Lung (tissue), 12 donors: ENCODE data around the gene RNF208. TPM values are rescaled to one million over a fixed set of nuclear protein-coding genes. Genes with fewer than 3 reads are reported as not detected.
A peak's percentile ranks its signal among the peaks of the same experiment; 100 is the strongest.
"Not testable (repeated sequence)": the region's sequence is repeated elsewhere in the genome, so short reads cannot be mapped to it uniquely, and the experiment has no call there.

Experiments used
- ATAC-seq: fragments of 200-7000 bp; cut with Tn5 transposase; one replicate; pipeline ENCODE4 v1.9.1; 2020; ENCODE audit warnings: moderate number of reproducible peaks; ENCODE audit not compliant: insufficient read depth, low FRiP score
- DNase-seq, 3 donors: peaks; one replicate each; pipeline ENCODE4 v3.0.0-alpha.2; 2013 to 2017
- H3K27ac ChIP-seq, 2 donors: one replicate each; pipeline ENCODE4 v1.5.1; 2013; ENCODE audit warnings: mild to moderate bottlenecking in 2 of 2, moderate library complexity in 2 of 2, control low read depth in 1 of 2, inconsistent platforms in 1 of 2, low read depth in 1 of 2, low read length in 1 of 2
- H3K27me3 ChIP-seq, 3 donors: one replicate each; pipeline ENCODE4 v1.5.1; 2013; ENCODE audit warnings: low read length in 2 of 3; ENCODE audit not compliant: control insufficient read depth in 3 of 3, insufficient read depth in 3 of 3
- H3K36me3 ChIP-seq, 4 donors: one replicate each; pipeline ENCODE4 v1.5.1; 2013; ENCODE audit warnings: low read length in 4 of 4, mild to moderate bottlenecking in 1 of 4, moderate library complexity in 1 of 4; ENCODE audit not compliant: control insufficient read depth in 4 of 4, insufficient read depth in 4 of 4
- H3K4me1 ChIP-seq, 5 donors: one replicate each; pipeline ENCODE4 v1.5.1; 2013; ENCODE audit warnings: low read length in 5 of 5, mild to moderate bottlenecking in 2 of 5, moderate library complexity in 1 of 5; ENCODE audit not compliant: control insufficient read depth in 5 of 5, insufficient read depth in 5 of 5
- H3K4me3 ChIP-seq: one replicate; pipeline ENCODE4 v1.5.1; 2013; ENCODE audit warnings: mild to moderate bottlenecking, control low read depth, moderate library complexity
- H3K9ac ChIP-seq, 2 donors: one replicate each; pipeline ENCODE4 v1.5.1; 2013; ENCODE audit warnings: low read length in 2 of 2, control low read depth in 1 of 2; ENCODE audit not compliant: insufficient read depth in 1 of 2
- H3K9me3 ChIP-seq, 4 donors: one replicate each; pipeline ENCODE4 v1.5.1; 2013; ENCODE audit warnings: low read length in 3 of 4, mild to moderate bottlenecking in 1 of 4, moderate library complexity in 1 of 4; ENCODE audit not compliant: control insufficient read depth in 4 of 4, insufficient read depth in 3 of 4
- WGBS, 2 donors: extraction: QIAGEN DNeasy Blood & Tissue Kit; methylation state at CpG; one replicate each; pipeline ENCODE4 v1.1.7; 2013; 5-methylcytosine and 5-hydroxymethylcytosine counted together
- polyA plus RNA-seq, 2 donors: library from polyadenylated mRNA; stranded (reverse); fragments of 200-250 nt; gene quantifications; one replicate each; pipeline ENCODE4 v1.2.1, GENCODE V29; 2013
- total RNA-seq, 2 donors: library from RNA; depleted of rRNA in 1 of 2; stranded (reverse); fragments of >200 nt in 1 of 2; gene quantifications; one replicate each; pipeline ENCODE4 v1.2.1, GENCODE V29; 2014 to 2021
- TF ChIP-seq, protein P1 (sequence below): IDR thresholded peaks from 2 replicates; pipeline ENCODE4 v1.5.1; 2012; ENCODE audit warnings: mild to moderate bottlenecking; ENCODE audit errors: control extremely low read depth, extremely low read depth
- donor health status: control.
- donor health status: control.
- donor health status: Bipolar disorder and iron deficiency.
- donor health status: healthy.
- donor health status: DM: yes; HTN: yes; CAD: no.

The RNF208 gene
- total and polyA plus RNA-seq, 4 donors, result 1.7 to 12.0 (median 5.3) TPM

DNA sequence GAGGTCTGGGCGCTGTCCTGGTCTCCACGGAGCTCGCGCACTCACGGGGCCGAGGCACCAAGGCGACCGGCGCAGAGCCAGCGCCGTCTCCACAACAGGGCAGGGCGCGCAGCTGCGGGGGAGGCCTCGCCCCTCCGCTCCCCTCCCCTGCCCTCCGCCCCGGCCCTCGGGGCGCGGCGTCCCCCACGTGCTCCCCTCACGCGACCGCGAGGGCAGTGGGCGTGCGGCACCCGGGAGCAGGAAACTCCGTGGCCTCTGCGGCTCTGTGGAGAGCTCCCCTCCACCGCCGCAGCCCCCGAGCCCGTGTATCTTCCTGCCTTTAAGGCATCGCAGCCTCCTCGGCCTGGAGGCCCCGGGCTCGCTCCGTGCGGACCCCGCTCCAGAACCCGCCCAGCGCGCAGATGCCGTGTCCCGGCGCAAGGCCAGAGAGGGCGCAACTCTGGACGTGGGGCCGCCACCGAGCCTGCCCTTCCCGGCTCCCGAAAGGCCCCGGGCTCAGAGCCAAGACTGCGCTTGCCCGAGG, 18.3 kb upstream of the RNF208 start:
- Histone ChIP-seq H3K9me3 (no peaks in the 10 kb centered on the region), H3K27ac (peak overlapping the region; percentile 97), H3K4me1 (peaks cover 0 to 27% (median 9%) of the 10 kb centered on the region in 5 donors), H3K36me3 (peaks cover 0 to 20% (median 12%) of the 10 kb centered on the region in 4 donors), H3K9ac (peak overlapping the region in 1 of 2 donors; percentile 53), H3K4me3 (peak overlapping the region; percentile 47), H3K27me3 (no peaks in the 10 kb centered on the region)
- ATAC-seq, result peak; percentile 15
- WGBS, 2 donors, result 0 to 1% methylated on average over 41 to 58 of the region's 58 CpGs
- DNase-seq, result peak; percentile 87 to 91 (median 88)
- TF ChIP-seq, protein P1, sequence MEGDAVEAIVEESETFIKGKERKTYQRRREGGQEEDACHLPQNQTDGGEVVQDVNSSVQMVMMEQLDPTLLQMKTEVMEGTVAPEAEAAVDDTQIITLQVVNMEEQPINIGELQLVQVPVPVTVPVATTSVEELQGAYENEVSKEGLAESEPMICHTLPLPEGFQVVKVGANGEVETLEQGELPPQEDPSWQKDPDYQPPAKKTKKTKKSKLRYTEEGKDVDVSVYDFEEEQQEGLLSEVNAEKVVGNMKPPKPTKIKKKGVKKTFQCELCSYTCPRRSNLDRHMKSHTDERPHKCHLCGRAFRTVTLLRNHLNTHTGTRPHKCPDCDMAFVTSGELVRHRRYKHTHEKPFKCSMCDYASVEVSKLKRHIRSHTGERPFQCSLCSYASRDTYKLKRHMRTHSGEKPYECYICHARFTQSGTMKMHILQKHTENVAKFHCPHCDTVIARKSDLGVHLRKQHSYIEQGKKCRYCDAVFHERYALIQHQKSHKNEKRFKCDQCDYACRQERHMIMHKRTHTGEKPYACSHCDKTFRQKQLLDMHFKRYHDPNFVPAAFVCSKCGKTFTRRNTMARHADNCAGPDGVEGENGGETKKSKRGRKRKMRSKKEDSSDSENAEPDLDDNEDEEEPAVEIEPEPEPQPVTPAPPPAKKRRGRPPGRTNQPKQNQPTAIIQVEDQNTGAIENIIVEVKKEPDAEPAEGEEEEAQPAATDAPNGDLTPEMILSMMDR, result no peak

DNA sequence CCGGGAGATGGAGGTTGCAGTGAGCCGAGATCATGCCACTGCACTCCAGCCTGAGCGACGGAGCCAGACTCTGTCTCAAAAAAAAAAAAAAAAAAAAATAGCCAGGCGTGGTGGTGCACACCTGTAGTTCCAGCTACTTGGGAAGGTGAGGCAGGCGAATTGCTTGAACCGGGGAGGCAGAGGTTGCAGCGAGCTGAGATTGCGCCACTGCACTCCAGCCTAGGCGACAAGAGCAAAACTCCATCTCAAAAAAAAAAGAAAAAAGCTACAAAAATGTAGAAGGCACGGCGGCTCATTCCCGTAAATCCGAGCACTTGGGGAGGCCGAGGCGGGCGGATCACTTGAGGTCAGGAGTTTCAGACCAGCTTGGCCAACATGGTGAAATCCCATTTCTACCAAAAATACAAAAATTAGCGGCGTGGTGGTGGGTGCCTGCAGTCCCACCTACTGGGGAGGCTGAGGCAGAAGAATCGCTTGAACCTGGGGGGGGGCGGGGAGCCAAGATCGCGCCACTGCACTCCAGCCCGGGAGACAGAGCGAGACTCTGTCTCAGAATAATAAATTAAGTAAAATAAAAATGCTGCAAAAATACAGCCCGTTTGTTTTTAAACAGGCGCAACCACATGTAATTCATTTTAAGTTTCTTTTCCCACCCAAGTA, 17.6 kb upstream of the RNF208 start:
- H3K9ac ChIP-seq, result peak overlapping the region in 1 of 2 donors; percentile 53
- peak overlapping the region; percentile 47 for H3K4me3 ChIP-seq
- H3K36me3 ChIP-seq, result peaks cover 0 to 20% (median 12%) of the 10 kb centered on the region in 4 donors
- H3K27me3 ChIP-seq, H3K9me3 ChIP-seq, DNase-seq, ATAC-seq: not testable (repeated sequence)
- 50 to 51% methylated on average over 27 of the region's 27 CpGs for WGBS, 2 donors
- peaks cover 0 to 27% (median 9%) of the 10 kb centered on the region in 5 donors for H3K4me1 ChIP-seq
- peak overlapping the region; percentile 97 for H3K27ac ChIP-seq

DNA sequence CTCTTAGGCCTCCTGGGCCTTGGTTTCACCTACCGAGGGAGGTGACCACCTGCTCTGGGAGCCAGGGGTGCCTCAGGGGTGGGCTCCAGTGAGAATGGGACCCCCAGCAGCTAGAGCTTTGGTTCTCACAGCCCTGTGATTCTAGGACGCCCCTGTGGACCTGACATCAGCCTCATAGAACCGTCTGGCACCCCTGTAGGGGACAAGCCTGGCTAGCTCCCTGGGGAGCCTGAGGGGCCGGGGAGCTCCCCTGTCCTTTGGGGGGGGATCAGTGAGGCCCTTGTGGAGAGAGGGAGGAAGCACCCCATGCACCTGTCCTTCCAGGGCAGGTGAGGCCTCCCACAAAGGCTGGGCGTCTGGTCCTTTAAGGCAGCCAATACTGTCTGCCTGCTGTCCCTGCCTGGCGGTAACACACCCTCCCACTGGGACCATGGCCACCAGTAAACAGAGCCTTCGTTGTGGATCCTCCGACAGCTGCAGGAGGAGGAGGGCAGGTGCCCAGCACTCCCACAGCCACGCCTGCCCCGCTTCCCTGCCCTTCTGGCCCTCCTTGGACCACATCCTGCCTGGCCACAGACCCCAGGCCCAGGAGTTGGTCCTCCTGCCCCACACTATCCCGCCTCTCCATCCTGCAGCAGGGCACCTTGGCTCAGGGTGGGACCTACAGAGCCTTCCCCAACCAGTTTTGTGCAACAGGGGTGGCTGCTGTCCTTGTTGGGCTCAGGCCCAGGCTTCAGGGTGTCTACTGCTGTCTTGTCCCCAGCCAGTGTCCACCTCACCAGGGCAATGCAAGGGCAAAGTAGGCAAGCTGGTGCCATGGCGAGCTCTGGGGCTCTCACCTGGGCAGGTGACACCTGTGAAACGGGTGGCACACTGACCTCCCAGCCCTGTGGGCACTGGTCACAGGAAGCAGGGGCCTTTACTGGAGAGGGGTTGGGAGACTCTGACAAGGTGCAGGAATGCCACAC, 16.0 kb upstream of the RNF208 start:
- Histone ChIP-seq H3K4me1 (peaks cover 0 to 26% (median 9%) of the 10 kb centered on the region in 5 donors), H3K27me3 (no peaks in the 10 kb centered on the region), H3K9me3 (no peaks in the 10 kb centered on the region), H3K4me3 (no peak overlapping the region), H3K9ac (no peak overlapping the region), H3K27ac (no peak overlapping the region), H3K36me3 (peaks cover 0 to 11% (median 6%) of the 10 kb centered on the region in 4 donors)
- ATAC-seq, result no peak
- DNase-seq, result no peak
- WGBS, 2 donors, result 82 to 83% methylated on average over 13 of the region's 13 CpGs
- TF ChIP-seq, protein P1, result no peak
